Right lobe of liver (tissue), 6 donors: ENCODE data around the gene CFAP251. TPM values are rescaled to one million over a fixed set of nuclear protein-coding genes. Genes with fewer than 3 reads are reported as not detected.

Experiments
- ATAC-seq, 4 donors: fragments of 200-7000 bp; cut with Tn5 transposase; one replicate each; pipeline ENCODE4 v1.9.1; 2020; ENCODE audit warnings: mild to moderate bottlenecking in 4 of 4, moderate library complexity in 4 of 4
- DNase-seq, 3 donors: peaks; one replicate each; pipeline ENCODE4 v3.0.0-alpha.2; 2020
- H3K27ac ChIP-seq, 3 donors: fragments of 200-600 bp; one replicate each; pipeline ENCODE4 v1.8.0; 2022
- H3K27me3 ChIP-seq, 2 donors: fragments of 200-600 bp; one replicate each; pipeline ENCODE4 v1.8.0; 2022
- H3K36me3 ChIP-seq, 4 donors: fragments of 200-600 bp; sonication (generic) in 1 of 4; one replicate each; pipeline versions ENCODE4 v1.5.1 to v1.8.0; 2017 to 2022; ENCODE audit warnings: control low read depth in 1 of 4
- H3K4me1 ChIP-seq, 4 donors: fragments of 200-600 bp; sonication (generic) in 1 of 4; one replicate each; pipeline versions ENCODE4 v1.5.1 to v1.8.0; 2017 to 2022; ENCODE audit warnings: control low read depth in 1 of 4
- H3K4me3 ChIP-seq, 3 donors: fragments of 200-600 bp; one replicate each; pipeline ENCODE4 v1.8.0; 2022
- H3K9me3 ChIP-seq, 4 donors: fragments of 200-600 bp; sonication (generic) in 1 of 4; one replicate each; pipeline versions ENCODE4 v1.5.1 to v1.8.0; 2017 to 2022; ENCODE audit warnings: control low read depth in 1 of 4
- CTCF ChIP-seq, 4 donors: fragments of 200-600 bp in 3 of 4; fragments of 450-650 bp in 1 of 4; IDR thresholded peaks; one replicate each; pipeline versions ENCODE4 v1.5.1 to v1.8.0; 2016 to 2022; ENCODE audit warnings: antibody characterized with exemption in 4 of 4, mild to moderate bottlenecking in 2 of 4
- POLR2A ChIP-seq: fragments of 450-650 bp; IDR thresholded peaks from one replicate; pipeline ENCODE4 v1.6.1; 2017; ENCODE audit warnings: antibody characterized with exemption, mild to moderate bottlenecking
- WGBS: methylation state at CpG from one replicate; pipeline ENCODE4 v1.1.6; 2018; ENCODE audit warnings: low coverage, low lambda C conversion rate; ENCODE audit not compliant: insufficient coverage; ENCODE audit errors: missing lambda C conversion rate; 5-methylcytosine and 5-hydroxymethylcytosine counted together
- intact Hi-C, 2 donors: fragments of 100-400 bp; cut with DNase I; formaldehyde crosslinking; loops; one replicate each; pipeline versions ENCODE4 v1.11.2 to v1.14.1; 2022
- total RNA-seq, 6 experiments: library from RNA; depleted of rRNA in 2 of 6; stranded (reverse); fragments of >200 nt in 2 of 6; fragmentation: NEBNext Ultra II Directional in 3 of 6; extraction: Animal tissue kit (Norgen Biotek cat#: 25700) in 3 of 6; gene quantifications; one replicate each; pipeline versions ENCODE4 v1.1.0 to v1.2.4, GENCODE V29; 2016 to 2023
- donor health status: DM: no; HTN: yes; CAD: no.
- donor health status: DM: no; HTN: no; CAD: no.
- donor health status: DM: no; HTN: no; CAD: no.
- donor health status: DM: no; HTN: yes; CAD: no.
- donor health status: DM: no; HTN: yes; CAD: no.

The CFAP251 gene
- total RNA-seq, 6 experiments from 2014 or later: 1.0 to 6.2 (median 2.4) TPM

- no peaks in the 10 kb centered on the region for H3K4me1 ChIP-seq
- 89% methylated on average over 4 of the region's 6 CpGs for WGBS
- TF ChIP-seq POLR2A (no peak), CTCF (IDR thresholded peaks at IDR 0.05) (no peak)
- no peak overlapping the region for H3K4me3 ChIP-seq
- no peaks in the 10 kb centered on the region for H3K36me3 ChIP-seq
- H3K27ac ChIP-seq: no peak overlapping the region
- no peaks in the 10 kb centered on the region for H3K9me3 ChIP-seq
- H3K27me3 ChIP-seq: no peaks in the 10 kb centered on the region
- DNase-seq (no peak), ATAC-seq (peak in 1 of 4 donors; percentile 33)
- intact Hi-C loops: no loop called here
Measured at GRCh38 chr12:121990114-121990647, 71.8 kb downstream of the CFAP251 start.

DNA sequence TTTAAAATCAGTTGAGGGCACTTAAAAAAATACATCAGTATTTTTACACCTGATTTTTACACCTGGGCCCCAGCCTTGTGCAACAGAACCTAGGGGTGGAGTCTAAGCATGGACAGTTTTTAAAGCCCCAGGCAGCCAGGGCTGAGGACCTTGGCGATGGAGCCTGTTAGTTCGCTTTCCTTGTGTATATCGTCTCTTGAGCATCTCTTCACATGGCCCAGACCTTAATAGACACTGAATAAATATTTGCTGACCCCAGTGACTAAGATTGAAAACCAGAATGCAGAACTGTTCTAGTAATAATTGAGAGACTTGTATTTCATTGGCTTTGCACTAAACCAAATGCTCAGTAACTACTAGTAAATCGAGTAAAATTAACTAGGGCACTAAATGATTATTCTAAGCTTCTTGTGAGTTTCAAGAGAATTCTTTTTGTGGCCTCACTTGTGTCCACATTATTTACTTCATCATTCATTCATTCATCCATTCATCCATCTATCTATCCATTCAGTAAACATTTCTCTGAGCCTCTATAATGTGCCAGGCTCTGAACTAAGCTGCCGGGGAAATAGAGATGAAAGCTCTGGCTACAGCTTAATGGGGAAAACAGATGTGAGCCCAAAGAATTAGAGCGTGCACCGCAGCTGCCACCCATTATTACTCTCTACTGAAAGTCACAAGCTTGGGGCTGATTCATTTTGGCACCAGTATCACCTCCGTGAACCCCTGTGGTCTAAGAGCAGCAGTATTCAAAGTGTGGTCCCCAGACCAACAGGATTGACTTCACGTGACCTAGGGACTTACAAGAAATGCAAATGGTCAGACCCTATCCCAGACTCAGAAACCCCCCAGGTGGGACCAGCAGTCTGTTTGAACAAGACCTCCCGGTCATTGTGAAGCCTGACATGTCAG, 72.6 kb downstream of the CFAP251 start:
- no peak overlapping the region for H3K27ac ChIP-seq
- ATAC-seq: no peak
- intact Hi-C loops: no loop called here
- H3K4me3 ChIP-seq: no peak overlapping the region
- H3K27me3 ChIP-seq: no peaks in the 10 kb centered on the region
- 81% methylated on average over 6 of the region's 10 CpGs for WGBS
- no peaks in the 10 kb centered on the region for H3K36me3 ChIP-seq
- no peaks in the 10 kb centered on the region for H3K9me3 ChIP-seq
- H3K4me1 ChIP-seq: no peaks in the 10 kb centered on the region
- DNase-seq: no peak
- TF ChIP-seq POLR2A (no peak), CTCF (IDR thresholded peaks at IDR 0.05) (no peak)

GRCh38 chr12:121992059-121992879, 73.9 kb downstream of the CFAP251 start:
- no peak overlapping the region for H3K27ac ChIP-seq
- ATAC-seq: peak; percentile 26 to 86 (median 74)
- WGBS: 69% methylated on average over 20 of the region's 21 CpGs
- intact Hi-C loops: no loop called here
- H3K4me1 ChIP-seq: no peaks in the 10 kb centered on the region
- DNase-seq: no peak
- no peaks in the 10 kb centered on the region for H3K27me3 ChIP-seq
- no peaks in the 10 kb centered on the region for H3K36me3 ChIP-seq
- no peak overlapping the region for H3K4me3 ChIP-seq
- TF ChIP-seq POLR2A: no peak
- H3K9me3 ChIP-seq: no peaks in the 10 kb centered on the region

GRCh38 chr12:121996050-121996944, 77.9 kb downstream of the CFAP251 start:
- no peak overlapping the region for H3K27ac ChIP-seq
- TF ChIP-seq CTCF (IDR thresholded peaks at IDR 0.05) (no peak), POLR2A (no peak)
- no peaks in the 10 kb centered on the region for H3K27me3 ChIP-seq
- intact Hi-C loops: no loop called here
- H3K9me3 ChIP-seq: no peaks in the 10 kb centered on the region
- H3K4me1 ChIP-seq: no peaks in the 10 kb centered on the region
- DNase-seq (no peak), ATAC-seq (peak in 1 of 4 donors; percentile 67)
- H3K36me3 ChIP-seq: no peaks in the 10 kb centered on the region
- 30% methylated on average over 9 of the region's 9 CpGs for WGBS
- H3K4me3 ChIP-seq: no peak overlapping the region
